AG10803 (cell line): Measurements from ENCODE around the gene MYOCD.

Experiments
- DNase-seq: peaks from one replicate; pipeline ENCODE4 v3.0.0; 2010; ENCODE audit warnings: low read depth
- H3K4me3 ChIP-seq: 2 replicates; pipeline ENCODE4 v1.5.1; 2011; ENCODE audit warnings: mild to moderate bottlenecking, low read length, control low read depth
- CTCF ChIP-seq: conservative IDR thresholded peaks from 2 replicates; pipeline ENCODE4 v1.5.1; 2011; ENCODE audit warnings: mild to moderate bottlenecking, low read length, control low read depth, inconsistent platforms

Gene MYOCD

DNA sequence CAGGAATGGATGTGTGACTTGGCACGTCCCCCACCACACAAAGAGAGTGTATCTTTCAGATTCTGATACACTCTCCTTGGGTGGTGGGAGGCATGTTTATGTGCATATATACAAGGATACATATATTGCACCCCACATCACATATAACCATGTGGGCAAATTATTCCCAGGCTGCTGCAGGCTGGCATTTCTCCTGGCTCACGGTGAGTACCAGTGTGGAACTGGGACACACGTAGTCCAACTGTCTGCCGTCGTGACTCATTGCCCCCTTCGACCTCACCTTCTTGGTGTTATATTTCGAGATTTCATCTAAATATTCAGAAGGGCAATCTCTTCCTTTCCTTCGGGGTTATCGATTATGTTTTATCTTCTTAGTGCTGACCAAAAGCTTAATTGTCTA is 148.0 kb downstream of the MYOCD start:
- H3K4me3 ChIP-seq, result no peak overlapping the region
- TF ChIP-seq CTCF, result no peak
- no peak for DNase-seq

DNA sequence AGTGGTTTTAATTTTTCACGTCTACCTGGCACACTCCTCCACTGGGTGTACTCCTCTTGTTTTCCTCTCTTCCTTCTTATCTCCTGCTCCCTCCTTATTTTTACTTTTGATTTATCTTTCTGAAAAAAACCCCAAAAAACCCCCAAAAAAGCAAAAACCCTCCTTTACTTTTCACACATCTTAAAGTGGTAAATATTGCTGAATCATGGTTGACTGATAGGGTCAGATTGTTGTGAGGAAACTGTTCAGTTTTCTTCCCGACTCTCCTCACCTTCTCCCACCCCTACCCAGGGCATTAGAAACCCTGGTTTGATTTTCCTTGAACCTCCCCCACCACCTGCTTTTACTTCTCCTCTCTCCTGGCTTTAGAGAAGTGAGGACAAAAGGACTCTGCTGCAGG is 149.0 kb downstream of the MYOCD start:
- no peak for DNase-seq
- TF ChIP-seq CTCF, result no peak
- H3K4me3 ChIP-seq, result no peak overlapping the region

DNA sequence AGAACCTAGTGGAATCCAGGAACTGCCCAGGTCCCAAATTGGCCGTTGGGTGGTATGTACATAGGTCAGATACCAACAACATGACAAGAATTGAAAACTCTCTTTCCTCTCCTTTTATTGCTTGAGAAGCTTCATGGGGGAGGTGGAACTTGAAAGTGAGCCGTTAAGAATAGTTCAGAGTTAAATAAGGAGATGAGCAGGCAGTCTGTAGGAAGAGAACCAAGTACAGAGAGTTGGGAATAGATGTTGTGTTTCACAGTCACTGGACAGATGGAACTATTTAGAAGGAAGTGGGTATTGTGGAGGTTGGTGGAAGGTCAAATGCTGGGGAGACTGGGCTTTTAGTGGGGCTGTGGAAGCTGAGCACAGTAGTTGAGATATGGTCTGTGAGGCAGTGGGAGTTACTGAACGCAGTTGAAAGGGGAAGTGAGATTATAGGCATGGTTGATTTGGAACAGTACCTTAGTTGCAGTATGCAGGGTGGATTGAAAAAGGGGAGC is 150.0 kb downstream of the MYOCD start:
- no peak for DNase-seq
- no peak overlapping the region for H3K4me3 ChIP-seq
- no peak for TF ChIP-seq CTCF
